ENCODE data around the gene CHMP2A. TPM values are rescaled to one million over a fixed set of nuclear protein-coding genes. Genes with fewer than 3 reads are reported as not detected.
A peak's percentile ranks its signal among the peaks of the same experiment; 100 is the strongest.

The CHMP2A gene
- total and polyA plus RNA-seq, 9 donors: 54.2 to 143 (median 98.3) TPM

- Histone ChIP-seq H3K27ac (peak overlapping the region in 1 of 2 donors; percentile 19), H3K36me3 (no peaks in the 10 kb centered on the region), H3K9me3 (no peaks in the 10 kb centered on the region), H3K27me3 (no peaks in the 10 kb centered on the region), H3K4me3 (peak overlapping the region; percentile 14), H3K4me1 (ENCODE audit: insufficient read depth) (peaks cover 8% of the 10 kb centered on the region)
- TF ChIP-seq POLR2A (IDR thresholded peaks at IDR 0.05) (peak; percentile 17), CTCF (IDR thresholded peaks at IDR 0.05) (peak; percentile 79 to 88 (median 87)), EP300 (IDR thresholded peaks at IDR 0.05) (no peak)
- peak; percentile 82 to 94 (median 88) for DNase-seq
- intact Hi-C loops (cut with DNase I): no loop called here
- WGBS, 3 donors: 12 to 31% (median 15%) methylated on average over 27 to 66 of the region's 66 CpGs
Measured at GRCh38 chr19:58513694-58514563, 41.0 kb downstream of the CHMP2A start.

GRCh38 chr19:58513213-58513693 lies 41.7 kb downstream of the CHMP2A start:
- no peaks in the 10 kb centered on the region for H3K36me3 ChIP-seq
- WGBS, 3 donors: 69 to 82% (median 71%) methylated on average over 10 of the region's 10 CpGs
- H3K9me3 ChIP-seq: no peaks in the 10 kb centered on the region
- no peaks in the 10 kb centered on the region for H3K27me3 ChIP-seq
- intact Hi-C loops (cut with DNase I): no loop called here
- no peak overlapping the region for H3K4me3 ChIP-seq
- peaks cover 6% of the 10 kb centered on the region for H3K4me1 ChIP-seq (ENCODE audit: insufficient read depth)
- no peak for TF ChIP-seq CTCF (IDR thresholded peaks at IDR 0.05)
- H3K27ac ChIP-seq: peak overlapping the region in 1 of 2 donors; percentile 19
- DNase-seq: no peak

- no peak within 1 kb of the TSS for H3K27ac ChIP-seq
- 72 to 77% (median 76%) methylated on average over 25 of the region's 25 CpGs for WGBS, 3 donors
- TF ChIP-seq POLR2A (IDR thresholded peaks at IDR 0.05): no peak
- TF ChIP-seq EP300 (IDR thresholded peaks at IDR 0.05): no peak
- no peak for TF ChIP-seq CTCF (IDR thresholded peaks at IDR 0.05)
Measured at GRCh38 chr19:58511353-58512208, 43.3 kb downstream of the CHMP2A start, which contains the start of gene SLC27A5. Gene SLC27A5, minus strand, starts transcription at chr19:58511992. Its CDS starts 37 bp downstream, at chr19:58511955.

GRCh38 chr19:58510084-58510862 lies 44.6 kb downstream of the CHMP2A start:
- TF ChIP-seq CTCF (IDR thresholded peaks at IDR 0.05) (no peak), EP300 (IDR thresholded peaks at IDR 0.05) (no peak), POLR2A (IDR thresholded peaks at IDR 0.05) (no peak)
- H3K4me3 ChIP-seq: no peak overlapping the region
- DNase-seq: no peak
- 76 to 82% (median 81%) methylated on average over 8 of the region's 8 CpGs for WGBS, 3 donors
- no peaks in the 10 kb centered on the region for H3K36me3 ChIP-seq
- no peaks in the 10 kb centered on the region for H3K27me3 ChIP-seq
- no peak overlapping the region for H3K27ac ChIP-seq
- no peaks in the 10 kb centered on the region for H3K9me3 ChIP-seq
- H3K4me1 ChIP-seq (ENCODE audit: insufficient read depth): peaks cover 3% of the 10 kb centered on the region
- intact Hi-C loops (cut with DNase I): no loop called here

More at GRCh38 chr19:58511353-58512208, 43.3 kb downstream of the CHMP2A start, which contains the start of gene SLC27A5:
- no peaks in the 10 kb centered on the region for H3K27me3 ChIP-seq
- H3K4me1 ChIP-seq (ENCODE audit: insufficient read depth): peaks cover 3% of the 10 kb centered on the region
- intact Hi-C loops (cut with DNase I): no loop called here
- H3K4me3 ChIP-seq: no peak within 1 kb of the TSS
- H3K9me3 ChIP-seq: no peaks in the 10 kb centered on the region
- DNase-seq: no peak
- H3K36me3 ChIP-seq: no peaks in the 10 kb centered on the region
